ENCODE data around the gene SPINT4.

GRCh38 chr20:45701104-45701503, 21.0 kb upstream of the SPINT4 start:
- TF ChIP-seq CTCF (IDR thresholded peaks at IDR 0.05) (no peak), POLR2A (IDR thresholded peaks at IDR 0.05) (no peak)
